Measurements from ENCODE around the gene NETO1.

NETO1 gene

DNA sequence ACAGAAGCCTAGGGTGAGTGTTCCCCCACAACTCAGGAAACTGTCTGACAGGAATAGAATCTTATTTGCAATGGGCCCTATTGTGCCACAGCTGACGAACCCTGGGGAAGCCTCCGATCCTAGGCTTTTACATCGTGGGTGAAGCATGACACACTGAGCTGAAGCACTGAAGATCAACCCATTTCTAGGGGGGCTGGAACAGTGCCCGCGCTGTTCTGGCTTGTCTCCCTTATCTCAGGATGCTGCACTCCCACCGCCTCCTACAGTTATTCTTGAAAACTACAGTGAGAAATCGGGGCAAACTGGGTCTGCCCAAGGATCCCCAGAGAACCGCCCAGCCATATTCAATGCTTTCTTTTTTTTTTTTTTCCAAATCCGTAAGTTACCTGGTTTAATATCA lies 41.1 kb downstream of the NETO1 start:
- TF ChIP-seq, protein P1, sequence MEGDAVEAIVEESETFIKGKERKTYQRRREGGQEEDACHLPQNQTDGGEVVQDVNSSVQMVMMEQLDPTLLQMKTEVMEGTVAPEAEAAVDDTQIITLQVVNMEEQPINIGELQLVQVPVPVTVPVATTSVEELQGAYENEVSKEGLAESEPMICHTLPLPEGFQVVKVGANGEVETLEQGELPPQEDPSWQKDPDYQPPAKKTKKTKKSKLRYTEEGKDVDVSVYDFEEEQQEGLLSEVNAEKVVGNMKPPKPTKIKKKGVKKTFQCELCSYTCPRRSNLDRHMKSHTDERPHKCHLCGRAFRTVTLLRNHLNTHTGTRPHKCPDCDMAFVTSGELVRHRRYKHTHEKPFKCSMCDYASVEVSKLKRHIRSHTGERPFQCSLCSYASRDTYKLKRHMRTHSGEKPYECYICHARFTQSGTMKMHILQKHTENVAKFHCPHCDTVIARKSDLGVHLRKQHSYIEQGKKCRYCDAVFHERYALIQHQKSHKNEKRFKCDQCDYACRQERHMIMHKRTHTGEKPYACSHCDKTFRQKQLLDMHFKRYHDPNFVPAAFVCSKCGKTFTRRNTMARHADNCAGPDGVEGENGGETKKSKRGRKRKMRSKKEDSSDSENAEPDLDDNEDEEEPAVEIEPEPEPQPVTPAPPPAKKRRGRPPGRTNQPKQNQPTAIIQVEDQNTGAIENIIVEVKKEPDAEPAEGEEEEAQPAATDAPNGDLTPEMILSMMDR (IDR thresholded peaks at IDR 0.05), result no peak
- Histone ChIP-seq H3K27me3 (no peaks in the 10 kb centered on the region), H3K4me1 (ENCODE audit: control insufficient read depth in 1 of 2, insufficient read depth in 1 of 2, low read depth in 1 of 2, low read length in 1 of 2) (no peaks in the 10 kb centered on the region), H3K4me3 (ENCODE audit: low read depth in 1 of 2, low read length in 1 of 2) (no peak overlapping the region), H3K9me3 (no peaks in the 10 kb centered on the region), H3K36me3 (no peaks in the 10 kb centered on the region), H3K27ac (no peak overlapping the region)

DNA sequence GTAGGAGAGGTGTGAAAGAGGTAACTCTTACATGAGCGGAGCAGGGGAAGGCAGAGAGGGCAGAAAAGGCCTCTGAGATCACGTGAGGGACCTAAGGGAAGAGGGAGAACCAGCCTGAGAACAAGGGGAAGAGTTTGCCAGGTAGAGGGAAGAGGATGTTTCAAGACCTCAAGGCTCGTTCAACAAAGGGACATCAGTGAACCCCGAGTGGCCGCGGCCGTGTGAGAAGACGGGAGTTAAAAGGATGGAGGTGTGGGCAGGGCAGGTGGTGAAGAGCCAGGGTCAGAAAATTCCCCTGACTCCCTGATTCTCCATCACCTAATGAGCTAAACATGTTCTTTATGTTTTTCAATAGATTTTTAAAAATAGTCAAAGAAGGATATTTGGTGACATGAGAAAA lies 44.4 kb downstream of the NETO1 start:
- H3K4me1 ChIP-seq (ENCODE audit: control insufficient read depth in 1 of 2, insufficient read depth in 1 of 2, low read depth in 1 of 2, low read length in 1 of 2), result no peaks in the 10 kb centered on the region
- H3K4me3 ChIP-seq (ENCODE audit: low read depth in 1 of 2, low read length in 1 of 2), result no peak overlapping the region
- TF ChIP-seq, protein P1 (IDR thresholded peaks at IDR 0.05), result no peak
- H3K27me3 ChIP-seq, result no peaks in the 10 kb centered on the region
- H3K9me3 ChIP-seq, result no peaks in the 10 kb centered on the region
- no peaks in the 10 kb centered on the region for H3K36me3 ChIP-seq
- H3K27ac ChIP-seq, result no peak overlapping the region

DNA sequence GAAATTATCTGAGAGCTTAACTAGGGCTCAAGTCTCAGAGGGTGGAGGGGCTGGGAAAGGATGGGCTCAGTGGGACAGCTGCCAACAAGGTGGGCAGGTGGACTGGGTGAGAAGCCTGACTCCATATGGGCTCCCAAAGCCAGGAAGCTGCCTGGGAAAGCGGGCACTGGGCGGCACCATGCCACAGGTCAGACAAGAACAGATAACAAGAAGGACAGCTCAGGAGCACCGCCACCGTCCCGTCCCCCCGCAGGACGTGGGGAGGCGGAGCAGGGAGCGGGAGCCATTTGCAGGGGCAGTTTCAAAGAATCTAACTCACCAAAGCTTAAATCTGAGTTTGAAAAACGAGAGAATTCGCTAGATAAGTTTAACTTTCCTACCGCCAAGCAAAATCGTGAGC lies 45.6 kb downstream of the NETO1 start:
- Histone ChIP-seq H3K27ac (no peak overlapping the region), H3K9me3 (no peaks in the 10 kb centered on the region), H3K4me1 (ENCODE audit: control insufficient read depth in 1 of 2, insufficient read depth in 1 of 2, low read depth in 1 of 2, low read length in 1 of 2) (no peaks in the 10 kb centered on the region), H3K27me3 (no peaks in the 10 kb centered on the region), H3K4me3 (ENCODE audit: low read depth in 1 of 2, low read length in 1 of 2) (no peak overlapping the region), H3K36me3 (no peaks in the 10 kb centered on the region)
- TF ChIP-seq, protein P1 (IDR thresholded peaks at IDR 0.05), result no peak

DNA sequence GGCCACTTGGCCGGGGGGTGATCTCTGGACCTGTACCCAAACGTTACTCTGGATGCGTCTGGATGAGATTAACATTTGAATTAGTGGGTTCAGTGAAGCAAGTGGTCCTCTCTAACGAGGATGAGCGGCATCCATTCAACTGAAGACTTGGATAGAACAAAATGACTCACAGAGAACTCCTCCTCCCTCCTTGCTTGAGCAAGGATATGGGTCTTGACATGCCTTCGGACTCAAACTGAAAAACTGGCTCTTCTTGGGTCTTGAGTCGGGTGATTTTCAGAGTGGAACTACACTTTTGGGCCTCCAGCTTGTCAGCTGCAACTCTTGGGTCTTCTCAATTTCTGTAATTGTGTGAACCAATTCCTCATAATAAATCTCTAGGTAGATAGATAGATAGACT lies 47.2 kb downstream of the NETO1 start:
- Histone ChIP-seq H3K27me3 (no peaks in the 10 kb centered on the region), H3K4me1 (ENCODE audit: control insufficient read depth in 1 of 2, insufficient read depth in 1 of 2, low read depth in 1 of 2, low read length in 1 of 2) (no peaks in the 10 kb centered on the region), H3K4me3 (ENCODE audit: low read depth in 1 of 2, low read length in 1 of 2) (no peak overlapping the region), H3K27ac (no peak overlapping the region), H3K36me3 (no peaks in the 10 kb centered on the region), H3K9me3 (no peaks in the 10 kb centered on the region)
- TF ChIP-seq, protein P1 (IDR thresholded peaks at IDR 0.05), result no peak

DNA sequence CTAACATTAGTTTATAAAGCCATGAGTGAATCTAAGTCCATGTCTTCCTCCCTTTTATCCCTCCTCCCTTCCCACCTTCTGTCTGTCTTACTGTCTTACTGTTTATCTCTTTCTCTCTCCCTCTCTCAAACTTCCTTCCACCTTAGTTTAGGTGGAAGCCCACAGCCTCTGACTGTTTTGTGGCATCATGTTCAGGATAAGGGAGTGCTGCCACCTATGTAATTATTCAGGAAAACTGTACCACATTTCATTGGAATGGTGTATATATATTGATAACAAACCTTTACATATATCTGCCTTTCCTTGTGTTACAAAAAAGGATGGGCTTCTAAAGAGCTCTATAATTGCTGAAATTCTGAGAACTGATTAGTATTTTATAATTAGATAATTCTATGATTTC lies 48.7 kb downstream of the NETO1 start:
- Histone ChIP-seq H3K4me1 (ENCODE audit: control insufficient read depth in 1 of 2, insufficient read depth in 1 of 2, low read depth in 1 of 2, low read length in 1 of 2) (no peaks in the 10 kb centered on the region), H3K4me3 (ENCODE audit: low read depth in 1 of 2, low read length in 1 of 2) (no peak overlapping the region), H3K9me3 (no peaks in the 10 kb centered on the region), H3K27ac (no peak overlapping the region), H3K27me3 (no peaks in the 10 kb centered on the region), H3K36me3 (no peaks in the 10 kb centered on the region)
- TF ChIP-seq, protein P1 (IDR thresholded peaks at IDR 0.05), result no peak

DNA sequence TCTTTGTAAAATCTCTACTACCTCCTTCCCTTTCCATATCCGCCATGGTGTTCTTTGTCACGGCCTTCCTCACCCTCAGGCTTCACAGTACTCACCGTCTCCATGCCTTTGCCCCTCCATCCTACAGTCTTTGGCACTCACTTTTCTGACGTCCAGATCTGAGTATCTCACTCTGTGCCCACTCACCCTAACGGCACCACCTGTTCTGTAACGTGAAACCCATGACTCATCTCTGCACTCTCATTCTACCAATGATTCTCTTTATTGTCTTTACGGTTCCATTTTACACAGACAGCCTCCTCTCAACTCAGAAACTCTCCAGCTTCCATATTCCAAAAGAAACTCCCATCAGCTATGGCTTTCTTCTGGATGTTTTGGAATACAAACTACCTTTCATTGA lies 56.7 kb downstream of the NETO1 start:
- Histone ChIP-seq H3K4me3 (ENCODE audit: low read depth in 1 of 2, low read length in 1 of 2) (no peak overlapping the region), H3K4me1 (ENCODE audit: control insufficient read depth in 1 of 2, insufficient read depth in 1 of 2, low read depth in 1 of 2, low read length in 1 of 2) (no peaks in the 10 kb centered on the region), H3K27me3 (no peaks in the 10 kb centered on the region), H3K9me3 (no peaks in the 10 kb centered on the region), H3K27ac (no peak overlapping the region), H3K36me3 (no peaks in the 10 kb centered on the region)
- TF ChIP-seq, protein P1 (IDR thresholded peaks at IDR 0.05), result no peak
